WERI-Rb-1 (cell line): Measurements from ENCODE around the gene CDK6.

Experiments used
- DNase-seq: peaks from one replicate; pipeline ENCODE4 v3.0.0-alpha.2; 2020
- H3K27ac ChIP-seq: fragments of 250-450 bp; sonication (Bioruptor Pico); 2 replicates; pipeline ENCODE4 v1.5.1; 2020; ENCODE audit warnings: mild to moderate bottlenecking, moderate library complexity
- H3K27me3 ChIP-seq: fragments of 250-450 bp; sonication (Bioruptor Pico); 2 replicates; pipeline ENCODE4 v1.5.1; 2021; ENCODE audit warnings: mild to moderate bottlenecking, low read depth, moderate library complexity; ENCODE audit not compliant: insufficient read depth, severe bottlenecking
- H3K36me3 ChIP-seq: fragments of 250-450 bp; sonication (Bioruptor Pico); 2 replicates; pipeline ENCODE4 v1.5.1; 2020; ENCODE audit warnings: mild to moderate bottlenecking, moderate library complexity
- H3K4me3 ChIP-seq: 2 replicates; pipeline ENCODE4 v1.5.1; 2011; ENCODE audit warnings: low read depth, mild to moderate bottlenecking, control low read depth, low read length
- H3K9me3 ChIP-seq: fragments of 250-450 bp; sonication (Bioruptor Pico); 2 replicates; pipeline ENCODE4 v1.5.1; 2021; ENCODE audit warnings: mild to moderate bottlenecking, moderate library complexity; ENCODE audit not compliant: severe bottlenecking
- TF ChIP-seq, protein P1 (sequence below): IDR thresholded peaks from 2 replicates; pipeline ENCODE4 v1.5.1; 2011; ENCODE audit warnings: low read depth, mild to moderate bottlenecking, control low read depth, inconsistent platforms, low read length

CDK6 gene

GRCh38 chr7:92843781-92844180, 7.4 kb upstream of the CDK6 start:
- Histone ChIP-seq H3K27me3 (no peaks in the 10 kb centered on the region), H3K36me3 (no peaks in the 10 kb centered on the region), H3K9me3 (no peaks in the 10 kb centered on the region), H3K4me3 (no peak overlapping the region), H3K27ac (no peak overlapping the region)
- no peak for DNase-seq
- TF ChIP-seq, protein P1, sequence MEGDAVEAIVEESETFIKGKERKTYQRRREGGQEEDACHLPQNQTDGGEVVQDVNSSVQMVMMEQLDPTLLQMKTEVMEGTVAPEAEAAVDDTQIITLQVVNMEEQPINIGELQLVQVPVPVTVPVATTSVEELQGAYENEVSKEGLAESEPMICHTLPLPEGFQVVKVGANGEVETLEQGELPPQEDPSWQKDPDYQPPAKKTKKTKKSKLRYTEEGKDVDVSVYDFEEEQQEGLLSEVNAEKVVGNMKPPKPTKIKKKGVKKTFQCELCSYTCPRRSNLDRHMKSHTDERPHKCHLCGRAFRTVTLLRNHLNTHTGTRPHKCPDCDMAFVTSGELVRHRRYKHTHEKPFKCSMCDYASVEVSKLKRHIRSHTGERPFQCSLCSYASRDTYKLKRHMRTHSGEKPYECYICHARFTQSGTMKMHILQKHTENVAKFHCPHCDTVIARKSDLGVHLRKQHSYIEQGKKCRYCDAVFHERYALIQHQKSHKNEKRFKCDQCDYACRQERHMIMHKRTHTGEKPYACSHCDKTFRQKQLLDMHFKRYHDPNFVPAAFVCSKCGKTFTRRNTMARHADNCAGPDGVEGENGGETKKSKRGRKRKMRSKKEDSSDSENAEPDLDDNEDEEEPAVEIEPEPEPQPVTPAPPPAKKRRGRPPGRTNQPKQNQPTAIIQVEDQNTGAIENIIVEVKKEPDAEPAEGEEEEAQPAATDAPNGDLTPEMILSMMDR: no peak

DNA sequence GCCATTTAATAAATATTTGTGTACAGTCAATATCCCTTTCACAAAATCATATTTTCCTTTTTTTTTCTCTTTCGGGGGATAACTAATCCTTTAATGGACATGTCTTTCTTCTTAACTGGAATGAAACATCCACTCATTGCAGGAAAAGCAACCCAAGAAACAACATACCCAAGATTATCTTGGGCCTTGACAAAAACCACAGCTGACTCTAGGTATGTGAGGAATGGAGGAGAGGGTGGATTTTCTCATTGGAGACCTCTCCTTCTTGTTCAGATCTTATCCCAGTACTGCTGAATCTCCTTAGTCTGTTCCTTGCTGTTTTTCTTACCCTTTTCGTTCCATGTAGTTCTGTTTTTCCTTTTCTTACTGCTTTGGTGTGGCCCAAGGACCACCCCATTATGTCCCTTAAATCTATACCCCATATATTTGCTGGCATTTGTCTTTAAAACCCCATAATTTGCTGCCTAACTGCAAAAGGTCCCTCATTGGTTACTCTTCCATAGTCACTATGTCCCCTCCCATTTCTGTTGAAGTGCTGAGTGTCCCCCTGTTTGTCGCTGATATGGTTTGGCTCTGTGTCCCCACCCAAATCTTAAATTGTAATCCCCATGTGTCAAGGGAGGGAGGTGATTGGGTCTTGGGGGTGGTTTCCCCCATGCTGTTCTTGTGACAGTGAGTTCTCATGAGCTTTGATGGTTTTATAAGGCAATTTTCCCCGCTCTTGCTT, 6.8 kb upstream of the CDK6 start:
- no peaks in the 10 kb centered on the region for H3K27me3 ChIP-seq
- no peaks in the 10 kb centered on the region for H3K9me3 ChIP-seq
- TF ChIP-seq, protein P1: no peak
- no peak overlapping the region for H3K27ac ChIP-seq
- H3K36me3 ChIP-seq: no peaks in the 10 kb centered on the region
- H3K4me3 ChIP-seq: no peak overlapping the region
- no peak for DNase-seq

DNA sequence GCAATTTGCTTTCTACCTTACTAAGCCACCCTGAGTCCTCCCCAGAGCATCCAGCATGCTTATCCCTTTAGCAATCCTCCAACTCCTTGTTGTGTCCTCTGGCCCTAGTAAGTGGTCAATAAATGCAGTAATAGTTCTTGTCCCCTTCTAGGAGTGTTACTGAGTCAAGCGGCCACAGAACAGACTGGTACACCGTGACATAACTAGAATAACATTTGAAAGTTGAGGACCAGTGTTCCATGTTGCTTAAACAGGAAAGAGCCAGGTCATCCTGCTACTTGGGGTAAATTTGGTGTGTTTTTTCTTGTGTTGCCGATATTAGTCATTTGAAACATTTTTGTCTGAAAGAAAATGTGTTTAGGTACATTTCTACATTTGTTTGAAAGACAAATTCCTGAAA, 4.8 kb upstream of the CDK6 start:
- Histone ChIP-seq H3K27ac (no peak overlapping the region), H3K27me3 (peaks cover 5% of the 10 kb centered on the region), H3K4me3 (no peak overlapping the region), H3K36me3 (no peaks in the 10 kb centered on the region), H3K9me3 (no peaks in the 10 kb centered on the region)
- no peak for DNase-seq
- TF ChIP-seq, protein P1: no peak

- H3K27ac ChIP-seq: no peak overlapping the region
- peaks cover 12% of the 10 kb centered on the region for H3K27me3 ChIP-seq
- no peak for DNase-seq
- H3K36me3 ChIP-seq: no peaks in the 10 kb centered on the region
- no peak overlapping the region for H3K4me3 ChIP-seq
- H3K9me3 ChIP-seq: no peaks in the 10 kb centered on the region
- TF ChIP-seq, protein P1: no peak
Measured at GRCh38 chr7:92840316-92840715, 3.9 kb upstream of the CDK6 start.

GRCh38 chr7:92839901-92840300, 3.5 kb upstream of the CDK6 start:
- Histone ChIP-seq H3K27ac (no peak overlapping the region), H3K9me3 (no peaks in the 10 kb centered on the region), H3K4me3 (no peak overlapping the region), H3K27me3 (peaks cover 16% of the 10 kb centered on the region), H3K36me3 (no peaks in the 10 kb centered on the region)
- no peak for DNase-seq
- TF ChIP-seq, protein P1: no peak

DNA sequence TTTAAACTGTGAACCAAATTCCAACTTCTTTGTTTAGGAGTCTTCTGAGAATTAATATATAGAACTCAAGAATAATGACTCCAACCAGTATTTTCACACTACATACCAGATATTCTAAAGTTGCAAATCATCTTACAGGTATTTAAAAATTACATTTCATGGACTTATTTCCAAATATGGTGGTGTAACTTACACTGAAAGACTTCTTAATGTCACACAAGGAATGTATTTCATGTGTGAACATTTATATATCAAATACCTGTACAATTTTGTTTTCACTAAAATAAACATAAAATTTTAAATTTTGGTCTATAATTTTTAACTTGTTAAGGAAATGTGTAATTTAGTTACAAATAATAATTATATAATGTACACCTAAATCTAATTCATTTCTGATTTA, 2.6 kb upstream of the CDK6 start:
- Histone ChIP-seq H3K27ac (no peak overlapping the region), H3K9me3 (no peaks in the 10 kb centered on the region), H3K27me3 (peaks cover 20% of the 10 kb centered on the region), H3K36me3 (no peaks in the 10 kb centered on the region), H3K4me3 (no peak overlapping the region)
- TF ChIP-seq, protein P1: no peak
- DNase-seq: no peak
